Measurements from ENCODE around the gene BAHD1.

The BAHD1 gene

DNA sequence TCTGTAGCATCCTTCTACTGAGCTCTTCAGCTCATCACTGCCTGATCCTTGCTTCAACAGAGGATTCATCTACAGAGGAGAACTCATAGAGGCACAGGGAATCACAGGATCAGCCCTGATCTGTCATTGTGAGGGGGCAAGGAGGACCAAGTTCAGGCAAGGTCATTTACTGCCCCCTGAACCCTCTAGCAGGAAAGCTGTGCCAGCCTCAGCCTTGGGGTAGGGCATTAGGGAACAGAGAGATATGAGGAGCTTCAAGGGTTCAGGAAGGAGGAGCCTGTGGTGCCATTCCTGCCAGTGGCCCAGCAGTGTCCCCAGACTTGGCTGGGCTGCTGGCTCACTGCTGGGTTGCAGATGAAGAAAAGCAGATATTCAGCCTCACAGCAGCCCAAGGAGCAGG is 38.3 kb downstream of the BAHD1 start:
- TF ChIP-seq, protein P1, sequence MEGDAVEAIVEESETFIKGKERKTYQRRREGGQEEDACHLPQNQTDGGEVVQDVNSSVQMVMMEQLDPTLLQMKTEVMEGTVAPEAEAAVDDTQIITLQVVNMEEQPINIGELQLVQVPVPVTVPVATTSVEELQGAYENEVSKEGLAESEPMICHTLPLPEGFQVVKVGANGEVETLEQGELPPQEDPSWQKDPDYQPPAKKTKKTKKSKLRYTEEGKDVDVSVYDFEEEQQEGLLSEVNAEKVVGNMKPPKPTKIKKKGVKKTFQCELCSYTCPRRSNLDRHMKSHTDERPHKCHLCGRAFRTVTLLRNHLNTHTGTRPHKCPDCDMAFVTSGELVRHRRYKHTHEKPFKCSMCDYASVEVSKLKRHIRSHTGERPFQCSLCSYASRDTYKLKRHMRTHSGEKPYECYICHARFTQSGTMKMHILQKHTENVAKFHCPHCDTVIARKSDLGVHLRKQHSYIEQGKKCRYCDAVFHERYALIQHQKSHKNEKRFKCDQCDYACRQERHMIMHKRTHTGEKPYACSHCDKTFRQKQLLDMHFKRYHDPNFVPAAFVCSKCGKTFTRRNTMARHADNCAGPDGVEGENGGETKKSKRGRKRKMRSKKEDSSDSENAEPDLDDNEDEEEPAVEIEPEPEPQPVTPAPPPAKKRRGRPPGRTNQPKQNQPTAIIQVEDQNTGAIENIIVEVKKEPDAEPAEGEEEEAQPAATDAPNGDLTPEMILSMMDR (IDR thresholded peaks at IDR 0.05; ENCODE audit: low read depth, low read length), result no peak
- no peak overlapping the region for H3K4me3 ChIP-seq (ENCODE audit: low read depth, low read length)

DNA sequence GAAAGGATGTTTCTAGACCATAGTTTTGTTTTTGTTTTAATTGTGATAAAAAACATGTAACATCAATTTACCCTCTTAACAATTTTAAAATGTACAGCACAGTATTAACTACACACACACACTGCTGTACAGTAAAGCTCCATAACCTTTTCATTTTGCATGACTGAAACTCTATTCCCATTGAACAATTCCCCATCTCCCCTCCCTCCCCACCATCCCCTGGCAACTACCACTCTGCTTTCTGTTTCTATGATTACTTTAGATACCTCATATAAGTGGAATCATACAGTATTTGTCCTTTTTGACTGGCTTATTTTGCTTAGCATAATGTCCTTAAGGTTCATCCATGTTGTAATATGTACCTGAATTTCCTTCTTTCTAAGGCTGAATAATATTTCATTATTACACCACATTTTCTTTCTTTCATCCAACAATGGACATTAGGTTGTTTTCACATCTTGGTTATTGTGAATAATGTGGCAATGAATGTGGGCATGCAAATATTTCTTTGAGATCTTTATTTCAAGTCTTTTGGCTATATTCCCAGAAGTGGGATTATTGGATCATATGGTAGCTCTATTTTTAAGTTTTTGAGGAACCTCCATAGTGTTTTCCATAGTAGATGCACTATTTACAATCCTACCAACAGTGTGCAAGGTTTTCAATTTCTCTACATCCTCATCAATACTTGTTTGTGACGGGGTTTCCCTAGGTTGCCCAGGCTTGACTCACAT is 40.8 kb downstream of the BAHD1 start:
- H3K4me3 ChIP-seq (ENCODE audit: low read depth, low read length), result no peak overlapping the region
- TF ChIP-seq, protein P1 (IDR thresholded peaks at IDR 0.05; ENCODE audit: low read depth, low read length), result no peak

DNA sequence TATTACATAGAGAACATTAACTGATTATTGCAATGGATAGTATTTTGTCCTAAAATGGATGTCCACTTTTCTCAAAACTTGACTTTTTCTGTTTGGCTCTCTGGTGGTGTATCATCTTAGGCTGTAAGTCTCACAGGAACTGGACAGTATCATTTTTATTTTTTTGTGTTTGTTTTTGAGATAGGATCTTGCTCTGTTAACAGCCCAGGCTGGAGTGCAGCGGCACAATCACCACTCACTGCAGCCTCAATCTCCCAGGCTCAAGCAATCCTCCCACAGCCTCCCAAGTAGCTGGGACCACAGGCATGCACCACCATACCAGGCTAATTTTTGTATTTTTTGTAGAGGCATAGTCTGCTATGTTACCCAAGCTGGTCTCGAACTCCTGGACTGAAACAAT is 43.2 kb downstream of the BAHD1 start:
- no peak overlapping the region for H3K4me3 ChIP-seq (ENCODE audit: low read depth, low read length)
- TF ChIP-seq, protein P1 (IDR thresholded peaks at IDR 0.05; ENCODE audit: low read depth, low read length), result no peak

DNA sequence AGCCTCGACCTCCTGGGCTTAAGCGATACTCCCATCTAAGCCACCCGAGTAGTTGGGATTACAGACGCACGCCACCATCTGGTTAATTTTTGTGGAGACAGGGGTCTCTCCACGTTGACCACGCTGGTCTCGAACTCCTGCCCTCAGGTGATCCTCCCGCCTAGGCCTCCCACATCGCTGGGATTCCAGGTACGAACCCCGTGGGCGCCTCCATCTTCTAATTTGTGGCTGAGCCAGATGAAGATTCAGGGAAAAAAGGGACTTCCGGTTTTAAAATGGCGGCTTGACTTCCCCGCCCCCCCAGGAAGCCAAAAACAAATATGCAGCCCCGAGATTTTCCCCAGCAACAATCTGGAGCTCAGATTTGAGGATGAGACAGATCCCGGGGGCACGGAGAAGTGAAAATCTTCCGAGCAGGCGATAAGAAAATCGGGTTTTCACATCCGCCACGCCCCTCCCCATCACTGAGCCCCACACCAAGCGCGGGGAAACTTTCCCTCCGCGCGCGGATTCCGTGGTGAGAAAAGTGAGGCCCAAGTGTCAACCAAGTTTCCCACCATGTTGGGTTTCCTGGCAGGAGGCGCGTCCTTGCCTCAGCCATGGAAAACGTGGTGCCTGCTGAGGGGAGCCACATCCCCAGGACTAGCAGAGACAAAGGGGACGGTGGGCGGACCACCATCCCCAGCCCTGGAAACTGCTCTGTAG is 45.5 kb downstream of the BAHD1 start:
- TF ChIP-seq, protein P1 (IDR thresholded peaks at IDR 0.05; ENCODE audit: low read depth, low read length), result no peak
- H3K4me3 ChIP-seq (ENCODE audit: low read depth, low read length), result no peak overlapping the region

DNA sequence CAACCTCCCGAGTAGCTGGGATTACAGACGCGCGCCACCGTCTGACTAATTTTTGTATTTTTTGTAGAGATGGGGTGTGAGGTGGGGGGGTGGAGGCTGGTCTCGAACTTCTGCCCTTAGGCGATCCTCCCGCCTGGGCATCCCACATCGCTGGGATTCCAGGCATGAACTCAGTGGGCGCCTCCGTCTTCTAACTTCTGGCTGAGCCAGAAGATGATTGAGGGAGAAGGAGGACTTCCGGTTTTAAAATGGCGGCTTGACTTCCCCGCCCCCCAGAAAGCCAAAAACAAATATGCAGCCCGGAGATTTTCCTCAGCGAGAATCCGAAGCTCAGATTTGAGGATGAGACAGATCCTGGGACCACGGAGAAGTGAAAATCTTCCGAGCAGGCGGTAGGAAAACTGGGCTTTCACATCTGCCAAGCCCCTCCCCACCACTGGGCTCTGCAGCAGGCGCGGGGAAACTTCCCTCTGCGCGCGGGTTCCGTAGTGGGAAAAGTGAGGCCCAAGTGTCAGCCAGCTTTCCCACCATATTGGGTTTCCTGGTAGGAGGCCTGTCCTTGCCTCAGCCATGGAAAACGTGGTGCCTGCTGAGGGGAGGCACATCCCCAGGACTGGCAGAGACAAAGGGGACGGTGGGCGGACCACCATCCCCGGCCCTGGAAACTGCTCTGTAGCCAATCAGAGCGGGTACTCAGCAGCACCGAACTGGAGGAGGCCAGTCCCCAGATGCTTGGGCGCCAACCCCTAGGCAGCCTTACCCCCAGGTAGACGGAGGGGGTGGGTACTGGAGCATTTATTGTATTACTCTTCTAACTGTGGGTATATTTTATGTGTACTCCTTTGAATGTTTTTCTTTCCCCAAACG is 47.3 kb downstream of the BAHD1 start:
- TF ChIP-seq, protein P1 (IDR thresholded peaks at IDR 0.05; ENCODE audit: low read depth, low read length), result no peak
- H3K4me3 ChIP-seq (ENCODE audit: low read depth, low read length), result no peak overlapping the region

DNA sequence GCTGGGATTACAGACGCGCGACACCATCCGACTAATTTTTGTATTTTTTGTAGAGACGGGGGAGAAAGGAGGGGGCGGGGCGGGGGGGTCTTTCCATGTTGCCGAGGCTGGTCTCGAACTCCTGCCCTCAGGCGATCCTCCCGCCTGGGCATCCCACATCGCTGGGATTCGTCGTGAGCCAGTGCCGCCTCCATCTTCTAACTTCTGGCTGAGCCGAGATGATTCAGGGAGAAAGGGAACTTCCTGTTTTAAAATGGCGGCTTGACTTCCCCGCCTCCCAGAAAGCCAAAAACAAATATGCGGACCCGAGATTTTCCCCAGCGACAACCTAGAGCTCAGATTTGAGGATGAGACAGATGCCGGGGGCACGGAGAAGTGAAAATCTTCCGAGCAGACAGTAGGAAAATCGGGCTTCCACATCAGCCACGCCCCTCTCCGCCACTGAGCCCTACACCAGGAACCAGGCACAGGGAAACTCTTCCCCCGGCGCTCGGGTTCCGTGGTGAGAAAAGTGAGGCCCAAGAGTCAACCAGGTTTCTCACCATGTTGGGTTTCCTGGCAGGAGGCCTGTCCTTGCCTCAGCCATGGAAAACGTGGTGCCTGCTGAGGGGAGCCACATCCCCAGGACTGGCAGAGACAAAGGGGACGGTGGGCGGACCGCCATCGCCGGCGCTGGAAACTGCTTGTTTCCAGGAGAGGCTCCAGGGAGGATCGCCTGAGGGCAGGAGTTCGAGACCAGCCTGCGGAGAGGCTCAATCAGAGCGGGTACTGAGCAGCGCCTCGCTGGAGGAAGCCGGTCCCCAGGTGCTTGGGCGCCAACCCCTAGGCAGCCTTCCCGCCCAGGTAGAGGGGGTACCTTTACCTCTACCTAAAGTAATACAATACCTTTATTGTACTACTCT is 48.8 kb downstream of the BAHD1 start:
- no peak overlapping the region for H3K4me3 ChIP-seq (ENCODE audit: low read depth, low read length)
- TF ChIP-seq, protein P1 (IDR thresholded peaks at IDR 0.05; ENCODE audit: low read depth, low read length), result no peak

Measured in WI38 (cell line).